ENCODE results near the gene KMT2C. TPM values are rescaled to one million over a fixed set of nuclear protein-coding genes. Genes with fewer than 3 reads are reported as not detected.
"Not testable (repeated sequence)": the region's sequence is repeated elsewhere in the genome, so short reads cannot be mapped to it uniquely, and the experiment has no call there.

The KMT2C gene
- total RNA-seq, 2 experiments from 2014 or later = 35.7 to 36.6 TPM

- H3K27me3 Mint-ChIP-seq, DNase-seq, CTCF ChIA-PET, H3K27ac Mint-ChIP-seq, H3K4me3 Mint-ChIP-seq, POLR2A ChIA-PET: not testable (repeated sequence)
- Mint-ChIP-seq H3K4me1 (ENCODE audit: low read depth) (peaks cover 45% of the 10 kb centered on the region), H3K9me3 (peaks cover 23% of the 10 kb centered on the region), H3K36me3 (peaks cover 36% of the 10 kb centered on the region)
- intact Hi-C loops (cut with micrococcal nuclease) = loop anchor here (5.0 kb wide), 1 partner anchor 41 kb away; no protein-coding TSS in a partner anchor
Observed at GRCh38 chr7:152420950-152421349, 14.9 kb downstream of the KMT2C start.

GRCh38 chr7:152419473-152420429 lies 16.1 kb downstream of the KMT2C start:
- H3K27me3 Mint-ChIP-seq = no peaks in the 10 kb centered on the region
- no peak for DNase-seq
- H3K9me3 Mint-ChIP-seq = peaks cover 23% of the 10 kb centered on the region
- H3K4me3 Mint-ChIP-seq = peak overlapping the region; percentile 33
- peaks cover 33% of the 10 kb centered on the region for H3K36me3 Mint-ChIP-seq
- peaks cover 36% of the 10 kb centered on the region for H3K4me1 Mint-ChIP-seq (ENCODE audit: low read depth)
- POLR2A ChIA-PET = no interaction called here
- H3K27ac Mint-ChIP-seq = peak overlapping the region; percentile 68
- CTCF ChIA-PET = no interaction called here
- intact Hi-C loops (cut with micrococcal nuclease) = loop anchor here (5.0 kb wide), 1 partner anchor 43 kb away; no protein-coding TSS in a partner anchor

- ChIA-PET CTCF (no interaction called here), POLR2A (no interaction called here)
- peaks cover 14% of the 10 kb centered on the region for H3K4me1 Mint-ChIP-seq (ENCODE audit: low read depth)
- peaks cover 13% of the 10 kb centered on the region for H3K36me3 Mint-ChIP-seq
- no peak for DNase-seq
- H3K27me3 Mint-ChIP-seq = no peaks in the 10 kb centered on the region
- H3K4me3 Mint-ChIP-seq = no peak overlapping the region
- no peaks in the 10 kb centered on the region for H3K9me3 Mint-ChIP-seq
- no peak overlapping the region for H3K27ac Mint-ChIP-seq
- intact Hi-C loops (cut with micrococcal nuclease) = no loop called here
Observed at GRCh38 chr7:152414779-152415178, 21.0 kb downstream of the KMT2C start.

- Mint-ChIP-seq H3K27ac (no peak overlapping the region), H3K27me3 (no peaks in the 10 kb centered on the region), H3K9me3 (peaks cover 8% of the 10 kb centered on the region), H3K36me3 (peaks cover 5% of the 10 kb centered on the region), H3K4me3 (no peak overlapping the region), H3K4me1 (ENCODE audit: low read depth) (peaks cover 13% of the 10 kb centered on the region)
- CTCF ChIA-PET = no interaction called here
- POLR2A ChIA-PET = no interaction called here
- intact Hi-C loops (cut with micrococcal nuclease) = no loop called here
- DNase-seq = no peak
Observed at GRCh38 chr7:152411389-152411788, 24.4 kb downstream of the KMT2C start.

- peaks cover 21% of the 10 kb centered on the region for H3K9me3 Mint-ChIP-seq
- intact Hi-C loops (cut with micrococcal nuclease) = no loop called here
- no peak for DNase-seq
- peaks cover 8% of the 10 kb centered on the region for H3K4me1 Mint-ChIP-seq (ENCODE audit: low read depth)
- POLR2A ChIA-PET = no interaction called here
- CTCF ChIA-PET = no interaction called here
- H3K4me3 Mint-ChIP-seq = no peak overlapping the region
- H3K36me3 Mint-ChIP-seq = peaks cover 6% of the 10 kb centered on the region
- no peaks in the 10 kb centered on the region for H3K27me3 Mint-ChIP-seq
- H3K27ac Mint-ChIP-seq = no peak overlapping the region
Observed at GRCh38 chr7:152406491-152406890, 29.3 kb downstream of the KMT2C start.

GRCh38 chr7:152406030-152406429 lies 29.8 kb downstream of the KMT2C start:
- H3K4me1 Mint-ChIP-seq (ENCODE audit: low read depth); CTCF ChIA-PET; POLR2A ChIA-PET; DNase-seq; H3K27me3 Mint-ChIP-seq; H3K27ac Mint-ChIP-seq; H3K36me3 Mint-ChIP-seq; intact Hi-C loops (cut with micrococcal nuclease); H3K4me3 Mint-ChIP-seq: not testable (repeated sequence)
- peaks cover 21% of the 10 kb centered on the region for H3K9me3 Mint-ChIP-seq

GRCh38 chr7:152403726-152404125 lies 32.1 kb downstream of the KMT2C start:
- ChIA-PET CTCF (no interaction called here), POLR2A (no interaction called here)
- intact Hi-C loops (cut with micrococcal nuclease) = no loop called here
- Mint-ChIP-seq H3K36me3 (peaks cover 5% of the 10 kb centered on the region), H3K4me1 (ENCODE audit: low read depth) (peaks cover 21% of the 10 kb centered on the region), H3K27ac (no peak overlapping the region), H3K9me3 (peaks cover 21% of the 10 kb centered on the region), H3K27me3 (no peaks in the 10 kb centered on the region), H3K4me3 (no peak overlapping the region)
- DNase-seq = no peak

- no peak overlapping the region for H3K27ac Mint-ChIP-seq
- H3K4me1 Mint-ChIP-seq (ENCODE audit: low read depth) = peaks cover 30% of the 10 kb centered on the region
- DNase-seq = no peak
- ChIA-PET POLR2A (no interaction called here), CTCF (no interaction called here)
- H3K36me3 Mint-ChIP-seq = peaks cover 5% of the 10 kb centered on the region
- intact Hi-C loops (cut with micrococcal nuclease) = no loop called here
- H3K4me3 Mint-ChIP-seq = no peak overlapping the region
- no peaks in the 10 kb centered on the region for H3K27me3 Mint-ChIP-seq
- H3K9me3 Mint-ChIP-seq = peaks cover 21% of the 10 kb centered on the region
Observed at GRCh38 chr7:152402384-152403250, 33.2 kb downstream of the KMT2C start.

GRCh38 chr7:152399344-152399743 lies 36.5 kb downstream of the KMT2C start:
- CTCF ChIA-PET = no interaction called here
- DNase-seq = no peak
- Mint-ChIP-seq H3K27ac (no peak overlapping the region), H3K27me3 (no peaks in the 10 kb centered on the region), H3K4me3 (no peak overlapping the region), H3K9me3 (no peaks in the 10 kb centered on the region), H3K36me3 (peaks cover 3% of the 10 kb centered on the region), H3K4me1 (ENCODE audit: low read depth) (peaks cover 42% of the 10 kb centered on the region)
- POLR2A ChIA-PET = no interaction called here
- intact Hi-C loops (cut with micrococcal nuclease) = no loop called here

- no peak for DNase-seq
- Mint-ChIP-seq H3K27ac (no peak overlapping the region), H3K27me3 (no peaks in the 10 kb centered on the region), H3K9me3 (no peaks in the 10 kb centered on the region), H3K4me1 (ENCODE audit: low read depth) (peaks cover 55% of the 10 kb centered on the region), H3K36me3 (no peaks in the 10 kb centered on the region), H3K4me3 (no peak overlapping the region)
- intact Hi-C loops (cut with micrococcal nuclease) = no loop called here
- ChIA-PET CTCF (no interaction called here), POLR2A (no interaction called here)
Observed at GRCh38 chr7:152395112-152395511, 40.7 kb downstream of the KMT2C start.

GRCh38 chr7:152394214-152394613 lies 41.6 kb downstream of the KMT2C start:
- H3K4me3 Mint-ChIP-seq; DNase-seq; H3K9me3 Mint-ChIP-seq; H3K27me3 Mint-ChIP-seq; CTCF ChIA-PET; intact Hi-C loops (cut with micrococcal nuclease); POLR2A ChIA-PET; H3K27ac Mint-ChIP-seq; H3K36me3 Mint-ChIP-seq: not testable (repeated sequence)
- peaks cover 51% of the 10 kb centered on the region for H3K4me1 Mint-ChIP-seq (ENCODE audit: low read depth)

GRCh38 chr7:152392254-152392653 lies 43.5 kb downstream of the KMT2C start:
- CTCF ChIA-PET = no interaction called here

More at GRCh38 chr7:152392254-152392653, 43.5 kb downstream of the KMT2C start:
- Mint-ChIP-seq H3K4me1 (ENCODE audit: low read depth) (peaks cover 38% of the 10 kb centered on the region), H3K27ac (no peak overlapping the region), H3K9me3 (peaks cover 3% of the 10 kb centered on the region), H3K4me3 (no peak overlapping the region), H3K36me3 (no peaks in the 10 kb centered on the region), H3K27me3 (no peaks in the 10 kb centered on the region)
- intact Hi-C loops (cut with micrococcal nuclease) = no loop called here
- POLR2A ChIA-PET = no interaction called here
- no peak for DNase-seq

Measured in activated CD4-positive, alpha-beta memory T cell treated with anti-CD3 and anti-CD28 coated beads for 36 hours (primary cell).